K562 (cell line): ENCODE results near the gene MCCD1. TPM values are rescaled to one million over a fixed set of nuclear protein-coding genes. Genes with fewer than 3 reads are reported as not detected.

ENCODE experiments used
- ATAC-seq: fragments of 200-7000 bp; cut with Tn5 transposase; 3 replicates; pipeline ENCODE4 v1.9.1; 2020; ENCODE audit warnings: moderate library complexity
- BruUV-seq: library from RNA; stranded (reverse); fragments of 400-500 nt; replicated peaks from 2 replicates; lab custom pipeline; 2021; lab: Mats Ljungman, UMichigan
- CTCF ChIA-PET: fragments of 300-600 bp; formaldehyde crosslinking; extraction: SDS; loops from one replicate; lab custom pipeline; 2021; ENCODE audit warnings: low intra/inter-chr PET ratio; lab: Yijun Ruan, JAX
- POLR2A ChIA-PET: fragments of 300-600, 350-650 bp; sonication (Branson Sonifier 250); formaldehyde crosslinking; extraction: SDS; loops from one replicate; lab custom pipeline; 2021; ENCODE audit warnings: antibody characterized with exemption, inconsistent platforms; lab: Yijun Ruan, JAX
- DNase-seq, 4 experiments: peaks; one replicate each; pipeline versions ENCODE4 v3.0.0 to v3.0.0-alpha.2; 2011 to 2018; ENCODE audit warnings: low spot score in 3 of 4, mixed read lengths in 3 of 4; ENCODE audit errors: extremely low read depth in 1 of 4
- FAIRE-seq: peaks from 2 replicates; lab custom pipeline; 2011; peaks lifted over from hg19 to GRCh38; lab: Jason Lieb, UNC
- H2AFZ ChIP-seq: 2 replicates; pipeline ENCODE4 v1.6.0; 2011; ENCODE audit warnings: low read depth, low read length, control low read depth, inconsistent platforms
- H3K27ac ChIP-seq: fragments of 200-600 bp; 3 replicates; pipeline ENCODE4 v1.8.0; 2011; ENCODE audit warnings: low read depth, mild to moderate bottlenecking, control low read depth, inconsistent platforms, low read length, moderate library complexity, mixed read lengths; ENCODE audit errors: extremely low read depth
- H3K27me3 ChIP-seq, 2 experiments: fragments of 300-600 bp in 1 of 2; 2 replicates in 1 of 2; 3 replicates in 1 of 2; pipeline versions ENCODE4 v1.6.0 to v1.8.0; 2011; ENCODE audit warnings: inconsistent platforms in 2 of 2, low read length in 2 of 2, mild to moderate bottlenecking in 1 of 2, mixed read lengths in 1 of 2, moderate library complexity in 1 of 2; ENCODE audit not compliant: control insufficient read depth in 2 of 2, insufficient read depth in 2 of 2
- H3K36me3 ChIP-seq: fragments of 300-600 bp; 3 replicates; pipeline ENCODE4 v1.8.0; 2011; ENCODE audit warnings: mild to moderate bottlenecking, low read length, inconsistent platforms; ENCODE audit not compliant: control insufficient read depth, insufficient read depth
- H3K4me1 ChIP-seq, 2 experiments: fragments of 200-600 bp in 1 of 2; replicated peaks in 1 of 2; 2 replicates in 1 of 2; 3 replicates in 1 of 2; pipeline versions ENCODE4 v1.5.1 to v1.8.0; 2011; ENCODE audit warnings: inconsistent platforms in 2 of 2, low read length in 2 of 2, mild to moderate bottlenecking in 1 of 2, mixed read lengths in 1 of 2, moderate library complexity in 1 of 2; ENCODE audit not compliant: control insufficient read depth in 2 of 2, insufficient read depth in 2 of 2
- H3K4me2 ChIP-seq: 2 replicates; pipeline ENCODE4 v1.6.1; 2011; ENCODE audit warnings: low read length, control low read depth, inconsistent platforms, mixed read lengths; ENCODE audit not compliant: insufficient read depth
- H3K4me3 ChIP-seq: fragments of 200-600 bp; sonication (generic), shearing (Covaris generic); 2 replicates; pipeline ENCODE4 v1.5.1; 2016; ENCODE audit warnings: control low read depth, inconsistent platforms
- H3K79me2 ChIP-seq: fragments of 200-600 bp; 3 replicates; pipeline ENCODE4 v1.8.0; 2011; ENCODE audit warnings: low read length, inconsistent platforms; ENCODE audit not compliant: control insufficient read depth, insufficient read depth
- H3K9ac ChIP-seq, 2 experiments: 2 replicates each; pipeline versions ENCODE4 v1.6.0 to v1.6.1; 2011; ENCODE audit warnings: low read depth in 2 of 2, low read length in 2 of 2, control low read depth in 1 of 2, inconsistent platforms in 1 of 2, mild to moderate bottlenecking in 1 of 2, mixed read lengths in 1 of 2; ENCODE audit not compliant: insufficient read depth in 1 of 2
- H3K9me1 ChIP-seq: one replicate; pipeline ENCODE4 v1.6.0; 2011; ENCODE audit warnings: inconsistent platforms, mild to moderate bottlenecking, low read length, moderate library complexity; ENCODE audit not compliant: control insufficient read depth, insufficient read depth
- H3K9me3 ChIP-seq: replicated peaks from 2 replicates; pipeline ENCODE4 v1.5.1; 2011; ENCODE audit warnings: low read depth, low read length, inconsistent platforms; ENCODE audit not compliant: control insufficient read depth, insufficient read depth
- H4K20me1 ChIP-seq: replicated peaks from 2 replicates; pipeline ENCODE4 v1.6.1; 2011; ENCODE audit warnings: low read length, inconsistent platforms, mixed read lengths; ENCODE audit not compliant: control insufficient read depth, insufficient read depth
- CTBP1 ChIP-seq: fragments of 450-650 bp; IDR thresholded peaks from 2 replicates; pipeline ENCODE4 v1.6.1; 2016; ENCODE audit warnings: borderline replicate concordance
- E2F4 ChIP-seq: sonication (generic); formaldehyde crosslinking; IDR thresholded peaks from 2 replicates; pipeline ENCODE4 v1.8.0; 2022; ENCODE audit warnings: mild to moderate bottlenecking, low read depth, missing genetic modification reagents
- FOXJ2 ChIP-seq: fragments of 200-800 bp; sonication (Bioruptor generic); IDR thresholded peaks from 2 replicates; pipeline ENCODE4 v1.6.1; 2016; ENCODE audit warnings: missing genetic modification characterization, missing compliant biosample characterization
- HIVEP1 ChIP-seq: fragments of 250-450 bp; sonication (Bioruptor Pico); IDR thresholded peaks from 2 replicates; pipeline ENCODE4 v1.4.0; 2020; ENCODE audit warnings: mild to moderate bottlenecking
- PHB ChIP-seq: fragments of 250-450 bp; sonication (Bioruptor Pico); IDR thresholded peaks from 2 replicates; pipeline ENCODE4 v1.5.0; 2021
- PHF20 ChIP-seq: fragments of 450-650 bp; IDR thresholded peaks from 2 replicates; pipeline ENCODE4 v1.6.1; 2018; ENCODE audit not compliant: partially characterized antibody
- POLR2G ChIP-seq: fragments of 200-400 bp; formaldehyde crosslinking; IDR thresholded peaks from 2 replicates; pipeline ENCODE4 v1.6.1; 2017; ENCODE audit warnings: low read depth, mild to moderate bottlenecking, antibody characterized with exemption, low read length, moderate library complexity
- RBM22 ChIP-seq: fragments of 200-400 bp; formaldehyde crosslinking; IDR thresholded peaks from 2 replicates; pipeline ENCODE4 v1.6.1; 2018; ENCODE audit warnings: low read length, low read depth; ENCODE audit not compliant: poor library complexity, severe bottlenecking
- TAF9B ChIP-seq: fragments of 450-650 bp; IDR thresholded peaks from 2 replicates; pipeline ENCODE4 v1.6.1; 2018; ENCODE audit warnings: mild to moderate bottlenecking; ENCODE audit not compliant: partially characterized antibody
- TCF15 ChIP-seq: fragments of 250-450 bp; sonication (Bioruptor Pico); IDR thresholded peaks from 2 replicates; pipeline ENCODE4 v1.8.0; 2022; ENCODE audit warnings: moderate library complexity, mild to moderate bottlenecking, inconsistent platforms
- TGIF2 ChIP-seq: sonication (generic); formaldehyde crosslinking; IDR thresholded peaks from 2 replicates; pipeline ENCODE4 v1.8.1; 2022; ENCODE audit warnings: mild to moderate bottlenecking, missing genetic modification reagents, moderate library complexity
- ZBED1 ChIP-seq: IDR thresholded peaks from 2 replicates; pipeline ENCODE4 v1.6.1; 2014
- ZNF3 ChIP-seq: fragments of 250-450 bp; sonication (Bioruptor Pico); IDR thresholded peaks from 2 replicates; pipeline ENCODE4 v1.5.0; 2021; ENCODE audit warnings: mild to moderate bottlenecking, moderate library complexity
- WGBS: fragments of 100-300 bp; shearing (Covaris generic); methylation state at CpG from one replicate; pipeline ENCODE4 v1.1.6; 2016; ENCODE audit warnings: low coverage, mixed read lengths; ENCODE audit not compliant: insufficient coverage; ENCODE audit errors: missing lambda C conversion rate; 5-methylcytosine and 5-hydroxymethylcytosine counted together
- in situ Hi-C: fragments of 300-500 bp; cut with MboI; formaldehyde crosslinking; loops from 4 replicates; pipeline ENCODE4 v1.15.0; 2018; ENCODE audit warnings: inconsistent platforms, mixed read lengths
- intact Hi-C: fragments of 100-400 bp; cut with micrococcal nuclease; formaldehyde crosslinking; loops from 2 replicates; pipeline ENCODE4 v1.14.2; 2022
- polyA plus RNA-seq, 8 experiments: library from polyadenylated mRNA; depleted of rRNA in 4 of 8; stranded (reverse) in 5 of 8; unstranded in 3 of 8; fragments of >200 nt; fragmentation: Nextera tagmentation in 2 of 8; fragmentation: Illumina TruSeq in 1 of 8; extraction: Ambion mirVana in 2 of 8; extraction: Trizol in 1 of 8; gene quantifications; 2 replicates each; pipeline versions ENCODE4 v1.2.1 to v1.2.3, GENCODE V29; 2011 to 2014; ENCODE audit warnings: inconsistent platforms in 1 of 8, missing spikeins in 1 of 8
- total RNA-seq, 7 experiments: library from RNA; depleted of rRNA in 6 of 7; stranded (reverse); fragments of >200 nt in 6 of 7; fragmentation: Illumina TruSeq in 2 of 7; extraction: Trizol in 2 of 7; gene quantifications; 2 replicates each; pipeline versions ENCODE4 v1.2.1 to v1.2.3, GENCODE V29; 2011 to 2021; ENCODE audit warnings: low replicate concordance in 1 of 7
- TF ChIP-seq, protein P1 (sequence below): sonication (generic); formaldehyde crosslinking; IDR thresholded peaks from 2 replicates; pipeline ENCODE4 v1.8.0; 2023; ENCODE audit warnings: mild to moderate bottlenecking, missing genetic modification reagents
- TF ChIP-seq, protein P2 (sequence below): fragments of 250-450 bp; sonication (Bioruptor Pico); IDR thresholded peaks from 2 replicates; pipeline ENCODE4 v1.8.0; 2021; ENCODE audit warnings: moderate library complexity, mild to moderate bottlenecking, inconsistent platforms

MCCD1 gene
- total and polyA plus RNA-seq, 9 of the 15 experiments (the other 6 are each of a cell fraction or from before 2014, with no cell fraction given): not detected

DNA sequence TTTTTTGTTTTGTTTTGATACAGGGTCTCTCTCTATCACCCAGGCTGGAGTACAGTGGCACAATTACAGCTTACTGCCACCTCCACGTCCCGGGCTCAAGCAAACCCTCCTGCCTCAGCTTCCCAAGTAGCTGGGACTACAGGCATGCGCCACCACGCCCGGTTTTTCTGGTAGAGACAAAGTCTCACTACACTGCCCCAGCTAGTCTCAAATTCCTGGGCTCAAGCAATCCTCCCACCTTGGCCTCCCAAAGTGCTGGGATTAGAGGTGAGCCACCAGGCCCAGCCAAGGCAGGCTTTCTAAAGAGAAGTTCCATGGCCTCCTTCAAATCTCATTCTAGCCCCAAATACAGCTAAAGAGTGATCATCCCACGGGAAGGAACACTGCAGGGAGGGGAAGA, 5.2 kb downstream of the MCCD1 start (continued):
- no peak for TF ChIP-seq TGIF2 (CRISPR knock-in tag)
- TF ChIP-seq E2F4 (CRISPR knock-in tag): no peak
- peak; percentile 7 for TF ChIP-seq RBM22
- no peak for TF ChIP-seq HIVEP1 (CRISPR knock-in tag)
- no peak for TF ChIP-seq PHF20
- no peak for TF ChIP-seq PHB

DNA sequence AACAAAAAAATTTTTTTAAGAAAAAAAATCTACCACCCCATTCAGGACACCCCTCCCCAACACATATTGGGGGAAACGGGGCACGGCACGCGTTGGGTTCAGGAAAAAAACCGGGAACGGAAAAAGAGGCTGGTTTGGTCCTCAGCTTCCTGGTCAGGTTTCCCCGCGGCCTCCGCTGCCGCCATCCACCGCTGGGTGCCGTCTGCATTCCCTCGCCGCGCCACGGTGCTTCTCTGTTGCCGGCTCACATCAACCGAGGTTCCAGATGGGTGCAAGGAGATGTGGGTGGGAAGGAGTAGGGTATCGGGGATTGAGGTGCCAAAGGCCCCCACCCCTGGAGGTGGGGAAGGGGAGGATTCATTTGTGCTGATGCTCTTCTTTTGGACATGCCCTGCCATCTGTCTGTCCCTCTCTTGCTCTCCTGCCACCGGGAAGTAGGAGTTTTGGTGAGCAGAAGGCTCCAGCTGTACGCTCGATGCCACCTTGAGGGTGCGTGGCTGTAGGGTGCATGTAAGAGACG, 5.8 kb downstream of the MCCD1 start:
- CTCF ChIA-PET: no interaction called here
- TF ChIP-seq CTBP1 (no peak), ZBED1 (no peak), TAF9B (no peak), FOXJ2 (tag) (no peak), POLR2G (peak; percentile 80), ZNF3 (CRISPR knock-in tag) (no peak), TCF15 (CRISPR knock-in tag) (no peak)
- TF ChIP-seq, protein P1, sequence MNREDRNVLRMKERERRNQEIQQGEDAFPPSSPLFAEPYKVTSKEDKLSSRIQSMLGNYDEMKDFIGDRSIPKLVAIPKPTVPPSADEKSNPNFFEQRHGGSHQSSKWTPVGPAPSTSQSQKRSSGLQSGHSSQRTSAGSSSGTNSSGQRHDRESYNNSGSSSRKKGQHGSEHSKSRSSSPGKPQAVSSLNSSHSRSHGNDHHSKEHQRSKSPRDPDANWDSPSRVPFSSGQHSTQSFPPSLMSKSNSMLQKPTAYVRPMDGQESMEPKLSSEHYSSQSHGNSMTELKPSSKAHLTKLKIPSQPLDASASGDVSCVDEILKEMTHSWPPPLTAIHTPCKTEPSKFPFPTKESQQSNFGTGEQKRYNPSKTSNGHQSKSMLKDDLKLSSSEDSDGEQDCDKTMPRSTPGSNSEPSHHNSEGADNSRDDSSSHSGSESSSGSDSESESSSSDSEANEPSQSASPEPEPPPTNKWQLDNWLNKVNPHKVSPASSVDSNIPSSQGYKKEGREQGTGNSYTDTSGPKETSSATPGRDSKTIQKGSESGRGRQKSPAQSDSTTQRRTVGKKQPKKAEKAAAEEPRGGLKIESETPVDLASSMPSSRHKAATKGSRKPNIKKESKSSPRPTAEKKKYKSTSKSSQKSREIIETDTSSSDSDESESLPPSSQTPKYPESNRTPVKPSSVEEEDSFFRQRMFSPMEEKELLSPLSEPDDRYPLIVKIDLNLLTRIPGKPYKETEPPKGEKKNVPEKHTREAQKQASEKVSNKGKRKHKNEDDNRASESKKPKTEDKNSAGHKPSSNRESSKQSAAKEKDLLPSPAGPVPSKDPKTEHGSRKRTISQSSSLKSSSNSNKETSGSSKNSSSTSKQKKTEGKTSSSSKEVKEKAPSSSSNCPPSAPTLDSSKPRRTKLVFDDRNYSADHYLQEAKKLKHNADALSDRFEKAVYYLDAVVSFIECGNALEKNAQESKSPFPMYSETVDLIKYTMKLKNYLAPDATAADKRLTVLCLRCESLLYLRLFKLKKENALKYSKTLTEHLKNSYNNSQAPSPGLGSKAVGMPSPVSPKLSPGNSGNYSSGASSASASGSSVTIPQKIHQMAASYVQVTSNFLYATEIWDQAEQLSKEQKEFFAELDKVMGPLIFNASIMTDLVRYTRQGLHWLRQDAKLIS (CRISPR knock-in tag): no peak
- TF ChIP-seq, protein P2, sequence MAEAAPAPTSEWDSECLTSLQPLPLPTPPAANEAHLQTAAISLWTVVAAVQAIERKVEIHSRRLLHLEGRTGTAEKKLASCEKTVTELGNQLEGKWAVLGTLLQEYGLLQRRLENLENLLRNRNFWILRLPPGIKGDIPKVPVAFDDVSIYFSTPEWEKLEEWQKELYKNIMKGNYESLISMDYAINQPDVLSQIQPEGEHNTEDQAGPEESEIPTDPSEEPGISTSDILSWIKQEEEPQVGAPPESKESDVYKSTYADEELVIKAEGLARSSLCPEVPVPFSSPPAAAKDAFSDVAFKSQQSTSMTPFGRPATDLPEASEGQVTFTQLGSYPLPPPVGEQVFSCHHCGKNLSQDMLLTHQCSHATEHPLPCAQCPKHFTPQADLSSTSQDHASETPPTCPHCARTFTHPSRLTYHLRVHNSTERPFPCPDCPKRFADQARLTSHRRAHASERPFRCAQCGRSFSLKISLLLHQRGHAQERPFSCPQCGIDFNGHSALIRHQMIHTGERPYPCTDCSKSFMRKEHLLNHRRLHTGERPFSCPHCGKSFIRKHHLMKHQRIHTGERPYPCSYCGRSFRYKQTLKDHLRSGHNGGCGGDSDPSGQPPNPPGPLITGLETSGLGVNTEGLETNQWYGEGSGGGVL (CRISPR knock-in tag): no peak

More for the DNA sequence above, 5.8 kb downstream of the MCCD1 start:
- intact Hi-C loops (no loop called here), in situ Hi-C loops (loop anchor here (5.0 to 25.0 kb wide), 2 partner anchors 37 to 1428 kb away; partner anchors contain the start of genes BRD2, HLA-DMA and MICB)
- no peak overlapping the region for H2AFZ ChIP-seq
- peaks cover 10% of the 10 kb centered on the region in 2 experiments for H3K4me1 ChIP-seq
- POLR2A ChIA-PET: interaction anchor here (0.7 to 1.2 kb wide), 4 partner anchors 10 to 103 kb away, joined by 3 to 4 read pairs (median 4); no protein-coding TSS in a partner anchor
- peak overlapping the region in 1 of 2 experiments; percentile 46; a peak in 1 of 4 replicates for H3K9ac ChIP-seq
- H3K9me3 ChIP-seq: no peaks in the 10 kb centered on the region
- ATAC-seq: no peak
- H4K20me1 ChIP-seq: peaks cover 54% of the 10 kb centered on the region
- no peak overlapping the region for H3K27ac ChIP-seq
- FAIRE-seq: no peak
- no peaks in the 10 kb centered on the region for H3K27me3 ChIP-seq
- no peak overlapping the region for H3K4me2 ChIP-seq
- peaks cover 100% of the 10 kb centered on the region for H3K36me3 ChIP-seq
- 93% methylated on average over 24 of the region's 24 CpGs for WGBS
- no peak overlapping the region for H3K4me3 ChIP-seq
- H3K79me2 ChIP-seq: peaks cover 64% of the 10 kb centered on the region
- DNase-seq: peak in 1 of 4 experiments; percentile 21
- H3K9me1 ChIP-seq: peaks cover 14% of the 10 kb centered on the region
- no TSS peak for BruUV-seq
